AG04449 (cell line): Measurements from ENCODE around the gene AP3S2.
"Not testable (repeated sequence)": the region's sequence is repeated elsewhere in the genome, so short reads cannot be mapped to it uniquely, and the experiment has no call there.

Experiments
- CTCF ChIA-PET: fragments of 350-600 bp; formaldehyde crosslinking; extraction: SDS; loops from one replicate; lab custom pipeline; 2021; ENCODE audit warnings: antibody characterized with exemption; lab: Yijun Ruan, JAX
- POLR2A ChIA-PET: fragments of 400-600, 350-600 bp; formaldehyde crosslinking; extraction: SDS; loops from one replicate; lab custom pipeline; 2020; ENCODE audit warnings: antibody characterized with exemption, inconsistent platforms; lab: Yijun Ruan, JAX
- DNase-seq: peaks from one replicate; pipeline ENCODE4 v3.0.0-alpha.2; 2010; ENCODE audit warnings: low read depth, low spot score
- H3K4me3 ChIP-seq: 2 replicates; pipeline ENCODE4 v1.5.1; 2011; ENCODE audit warnings: low read depth, mild to moderate bottlenecking, control low read depth, low read length
- TF ChIP-seq, protein P1 (sequence below): IDR thresholded peaks from one replicate; pipeline ENCODE4 v1.5.1; 2011; ENCODE audit warnings: mild to moderate bottlenecking, moderate library complexity, low read length, control low read depth, inconsistent platforms; ENCODE audit not compliant: insufficient read depth; ENCODE audit errors: missing control alignments

The AP3S2 gene

GRCh38 chr15:89893696-89894447 is at the start of gene AP3S2:
AP3S2 (minus strand) TSS chr15:89893994; CDS start chr15:89893949, 45 bp downstream.
- ChIA-PET CTCF (interaction anchor here (1.3 to 12.6 kb wide), 7 partner anchors 19 to 190 kb away, joined by 3 to 339 read pairs (median 7); no protein-coding TSS in a partner anchor), POLR2A (interaction anchor here (0.6 to 1.7 kb wide), 13 partner anchors 10 to 231 kb away, joined by 3 to 7 read pairs (median 4); partner anchors contain the start of gene ARPIN)
- peak; percentile 62 for DNase-seq
- peak within 1 kb of the TSS; percentile 91 for H3K4me3 ChIP-seq
- TF ChIP-seq, protein P1, sequence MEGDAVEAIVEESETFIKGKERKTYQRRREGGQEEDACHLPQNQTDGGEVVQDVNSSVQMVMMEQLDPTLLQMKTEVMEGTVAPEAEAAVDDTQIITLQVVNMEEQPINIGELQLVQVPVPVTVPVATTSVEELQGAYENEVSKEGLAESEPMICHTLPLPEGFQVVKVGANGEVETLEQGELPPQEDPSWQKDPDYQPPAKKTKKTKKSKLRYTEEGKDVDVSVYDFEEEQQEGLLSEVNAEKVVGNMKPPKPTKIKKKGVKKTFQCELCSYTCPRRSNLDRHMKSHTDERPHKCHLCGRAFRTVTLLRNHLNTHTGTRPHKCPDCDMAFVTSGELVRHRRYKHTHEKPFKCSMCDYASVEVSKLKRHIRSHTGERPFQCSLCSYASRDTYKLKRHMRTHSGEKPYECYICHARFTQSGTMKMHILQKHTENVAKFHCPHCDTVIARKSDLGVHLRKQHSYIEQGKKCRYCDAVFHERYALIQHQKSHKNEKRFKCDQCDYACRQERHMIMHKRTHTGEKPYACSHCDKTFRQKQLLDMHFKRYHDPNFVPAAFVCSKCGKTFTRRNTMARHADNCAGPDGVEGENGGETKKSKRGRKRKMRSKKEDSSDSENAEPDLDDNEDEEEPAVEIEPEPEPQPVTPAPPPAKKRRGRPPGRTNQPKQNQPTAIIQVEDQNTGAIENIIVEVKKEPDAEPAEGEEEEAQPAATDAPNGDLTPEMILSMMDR: no peak

GRCh38 chr15:89939910-89940309 is 46.1 kb upstream of the AP3S2 start:
- DNase-seq: no peak
- TF ChIP-seq, protein P1: no peak
- CTCF ChIA-PET: interaction anchor here (1.7 kb wide), 2 partner anchors 65 to 202 kb away, joined by 3 to 5 read pairs; no protein-coding TSS in a partner anchor
- POLR2A ChIA-PET: no interaction called here
- no peak overlapping the region for H3K4me3 ChIP-seq

GRCh38 chr15:89939377-89939776 is 45.6 kb upstream of the AP3S2 start:
- POLR2A ChIA-PET, H3K4me3 ChIP-seq, DNase-seq: not testable (repeated sequence)
- CTCF ChIA-PET: interaction anchor here (0.9 to 1.7 kb wide), 3 partner anchors 65 to 201 kb away, joined by 3 to 5 read pairs (median 3); no protein-coding TSS in a partner anchor

- TF ChIP-seq, protein P1: no peak
- ChIA-PET CTCF (interaction anchor here (0.6 to 1.7 kb wide), 2 partner anchors 33 to 63 kb away, joined by 3 to 5 read pairs; no protein-coding TSS in a partner anchor), POLR2A (no interaction called here)
- no peak for DNase-seq
- no peak overlapping the region for H3K4me3 ChIP-seq
Measured at GRCh38 chr15:89937365-89938350, 43.9 kb upstream of the AP3S2 start.

- DNase-seq: no peak
- ChIA-PET POLR2A (no interaction called here), CTCF (interaction anchor here (0.6 kb wide), 1 partner anchor 34 kb away, joined by 3 read pairs; no protein-coding TSS in a partner anchor)
- TF ChIP-seq, protein P1: no peak
- no peak overlapping the region for H3K4me3 ChIP-seq
Measured at GRCh38 chr15:89936786-89937265, 43.0 kb upstream of the AP3S2 start.

DNA sequence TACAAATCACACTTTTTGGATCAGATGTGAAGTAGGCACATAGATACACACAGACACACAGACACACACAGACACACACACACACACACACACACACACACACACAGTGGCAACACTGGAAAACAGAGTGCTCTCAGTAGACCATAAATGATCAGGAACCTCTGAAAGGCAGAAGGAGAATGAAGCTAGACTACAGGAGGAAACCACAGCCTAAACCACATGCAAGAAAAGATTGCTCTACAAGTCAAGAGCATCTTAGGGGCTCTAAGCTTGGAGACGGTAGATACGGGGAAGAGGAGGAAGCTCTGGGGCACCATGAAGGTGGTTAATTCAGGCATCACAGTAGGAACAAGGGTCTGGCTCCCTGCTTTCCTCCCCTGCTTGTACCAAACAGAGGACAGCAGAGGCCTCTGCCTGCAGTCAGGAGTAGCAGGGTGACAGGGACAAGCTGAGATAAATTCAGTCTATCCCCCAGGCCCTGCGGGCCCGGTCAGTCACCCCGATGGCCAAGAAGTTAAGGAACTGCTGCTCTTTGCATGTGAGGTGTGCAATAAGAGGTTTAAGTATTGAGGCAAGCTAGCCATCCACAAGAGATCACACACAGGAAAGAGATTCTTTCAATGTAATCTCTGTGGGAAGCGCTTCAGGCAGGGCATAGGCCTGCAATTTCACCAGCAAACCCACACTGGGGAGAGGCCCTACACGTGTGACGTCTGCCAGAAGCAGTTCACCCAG is 42.4 kb upstream of the AP3S2 start:
- POLR2A ChIA-PET: no interaction called here
- CTCF ChIA-PET: no interaction called here

More for the DNA sequence above, 42.4 kb upstream of the AP3S2 start:
- DNase-seq: no peak
- TF ChIP-seq, protein P1: no peak
- H3K4me3 ChIP-seq: no peak overlapping the region
